Loucy (cell line): Measurements from ENCODE around the gene TAS2R10.

Source experiments
- H2AFZ ChIP-seq: fragments of 200-600 bp; sonication (generic); 2 replicates; pipeline ENCODE4 v1.6.0; 2016; ENCODE audit warnings: antibody characterized with exemption, mild to moderate bottlenecking, low read length, moderate library complexity
- H3F3A ChIP-seq: fragments of 200-600 bp; 2 replicates; pipeline ENCODE4 v1.6.0; 2016; ENCODE audit warnings: antibody characterized with exemption, low read depth, mild to moderate bottlenecking
- H3K27me3 ChIP-seq: fragments of 200-600 bp; sonication (generic); 2 replicates; pipeline ENCODE4 v1.6.1; 2014; ENCODE audit warnings: low read length, mild to moderate bottlenecking; ENCODE audit not compliant: insufficient read depth, poor library complexity, severe bottlenecking
- H3K36me3 ChIP-seq: fragments of 200-600 bp; sonication (generic); 2 replicates; pipeline ENCODE4 v1.6.1; 2016; ENCODE audit warnings: low read length; ENCODE audit not compliant: insufficient read depth
- H3K4me1 ChIP-seq: fragments of 200-600 bp; sonication (generic); 2 replicates; pipeline ENCODE4 v1.5.1; 2014; ENCODE audit warnings: low read length, mild to moderate bottlenecking; ENCODE audit not compliant: insufficient read depth, poor library complexity, severe bottlenecking
- H3K4me2 ChIP-seq: fragments of 200-600 bp; sonication (generic); 2 replicates; pipeline ENCODE4 v1.6.0; 2014; ENCODE audit warnings: antibody characterized with exemption, low read length, low read depth, mild to moderate bottlenecking; ENCODE audit not compliant: poor library complexity, severe bottlenecking
- H3K4me3 ChIP-seq: fragments of 200-600 bp; sonication (generic); 2 replicates; pipeline ENCODE4 v1.5.1; 2014; ENCODE audit warnings: low read length, mild to moderate bottlenecking, mixed read lengths; ENCODE audit not compliant: poor library complexity, severe bottlenecking
- H3K79me2 ChIP-seq: fragments of 200-600 bp; sonication (generic); 2 replicates; pipeline ENCODE4 v1.6.1; 2014; ENCODE audit warnings: low read length; ENCODE audit not compliant: insufficient read depth
- H3K9ac ChIP-seq: fragments of 200-600 bp; sonication (generic); 2 replicates; pipeline ENCODE4 v1.6.0; 2014; ENCODE audit warnings: mild to moderate bottlenecking, low read depth, low read length, moderate library complexity; ENCODE audit not compliant: poor library complexity, severe bottlenecking
- H3K9me2 ChIP-seq: fragments of 200-600 bp; sonication (generic); replicated peaks from 2 replicates; pipeline ENCODE4 v1.6.1; 2016; ENCODE audit warnings: low read depth, low read length, mixed read lengths
- H3K9me3 ChIP-seq: fragments of 200-600 bp; sonication (generic); 2 replicates; pipeline ENCODE4 v1.6.1; 2014; ENCODE audit warnings: mild to moderate bottlenecking, antibody characterized with exemption, low read length, low read depth; ENCODE audit not compliant: insufficient read depth
- H4K20me1 ChIP-seq: fragments of 200-600 bp; sonication (generic); 2 replicates; pipeline ENCODE4 v1.6.0; 2014; ENCODE audit warnings: antibody characterized with exemption, low read length, mild to moderate bottlenecking; ENCODE audit not compliant: insufficient read depth, poor library complexity, severe bottlenecking
- CTCF ChIP-seq: fragments of 200-600 bp; sonication (generic); conservative IDR thresholded peaks from 2 replicates; pipeline ENCODE4 v1.5.1; 2014; ENCODE audit warnings: mild to moderate bottlenecking, antibody characterized with exemption, low read length
- EZH2phosphoT487 ChIP-seq: fragments of 200-600 bp; IDR thresholded peaks from 2 replicates; pipeline ENCODE4 v1.6.1; 2018; ENCODE audit warnings: antibody characterized with exemption, mild to moderate bottlenecking, moderate library complexity, borderline replicate concordance

The TAS2R10 gene

GRCh38 chr12:10829994-10830393, 3.8 kb upstream of the TAS2R10 start:
- no peaks in the 10 kb centered on the region for H3K9me3 ChIP-seq
- no peak overlapping the region for H3K4me2 ChIP-seq
- no peak overlapping the region for H2AFZ ChIP-seq
- TF ChIP-seq EZH2phosphoT487: no peak
- no peak for TF ChIP-seq CTCF
- no peaks in the 10 kb centered on the region for H3K9me2 ChIP-seq
- H3K4me1 ChIP-seq: no peaks in the 10 kb centered on the region
- no peak overlapping the region for H3K4me3 ChIP-seq
- H3K9ac ChIP-seq: no peak overlapping the region
- H3F3A ChIP-seq: no peaks in the 10 kb centered on the region
- no peaks in the 10 kb centered on the region for H3K27me3 ChIP-seq
- no peaks in the 10 kb centered on the region for H3K79me2 ChIP-seq
- no peaks in the 10 kb centered on the region for H4K20me1 ChIP-seq
- no peaks in the 10 kb centered on the region for H3K36me3 ChIP-seq

GRCh38 chr12:10824957-10825356, 1.2 kb downstream of the TAS2R10 start:
- H3F3A ChIP-seq: no peaks in the 10 kb centered on the region
- no peak overlapping the region for H2AFZ ChIP-seq
- H3K4me3 ChIP-seq: no peak overlapping the region
- H3K4me2 ChIP-seq: no peak overlapping the region
- H4K20me1 ChIP-seq: no peaks in the 10 kb centered on the region
- H3K9ac ChIP-seq: no peak overlapping the region
- no peak for TF ChIP-seq EZH2phosphoT487
- TF ChIP-seq CTCF: no peak
- H3K27me3 ChIP-seq: no peaks in the 10 kb centered on the region
- H3K79me2 ChIP-seq: no peaks in the 10 kb centered on the region
- H3K4me1 ChIP-seq: no peaks in the 10 kb centered on the region
- H3K9me2 ChIP-seq: no peaks in the 10 kb centered on the region
- no peaks in the 10 kb centered on the region for H3K9me3 ChIP-seq
- no peaks in the 10 kb centered on the region for H3K36me3 ChIP-seq

- Histone ChIP-seq H3K9ac (no peak overlapping the region), H3K79me2 (no peaks in the 10 kb centered on the region), H3K4me2 (no peak overlapping the region), H2AFZ (no peak overlapping the region), H4K20me1 (no peaks in the 10 kb centered on the region), H3K4me1 (no peaks in the 10 kb centered on the region), H3K4me3 (no peak overlapping the region), H3K9me2 (no peaks in the 10 kb centered on the region), H3K9me3 (no peaks in the 10 kb centered on the region), H3K36me3 (no peaks in the 10 kb centered on the region), H3K27me3 (no peaks in the 10 kb centered on the region), H3F3A (no peaks in the 10 kb centered on the region)
- TF ChIP-seq EZH2phosphoT487 (no peak), CTCF (no peak)
Observed at GRCh38 chr12:10811883-10812536, 14.1 kb downstream of the TAS2R10 start.
